GM19239 (cell line): Measurements from ENCODE around the gene OR4F6.
"Not testable (repeated sequence)": the region's sequence is repeated elsewhere in the genome, so short reads cannot be mapped to it uniquely, and the experiment has no call there.

Experiments
- DNase-seq: peaks from one replicate; pipeline ENCODE4 v3.0.0; 2011; ENCODE audit warnings: low spot score; ENCODE audit not compliant: insufficient read length
- FAIRE-seq: peaks from 2 replicates; lab custom pipeline; 2011; peaks lifted over from hg19 to GRCh38; lab: Jason Lieb, UNC

Gene OR4F6

GRCh38 chr15:101803209-101803608 is at the start of gene OR4F6:
Gene OR4F6 (plus strand): TSS chr15:101803509. CDS start chr15:101805720, 2,211 bp downstream.
- DNase-seq (no peak), FAIRE-seq (no peak)

GRCh38 chr15:101764669-101765339 is 38.5 kb upstream of the OR4F6 start:
- not testable (repeated sequence) for FAIRE-seq

GRCh38 chr15:101765340-101765671 is 38.0 kb upstream of the OR4F6 start:
- not testable (repeated sequence) for DNase-seq, FAIRE-seq

More at GRCh38 chr15:101764669-101765339, 38.5 kb upstream of the OR4F6 start:
- DNase-seq, result not testable (repeated sequence)

DNA sequence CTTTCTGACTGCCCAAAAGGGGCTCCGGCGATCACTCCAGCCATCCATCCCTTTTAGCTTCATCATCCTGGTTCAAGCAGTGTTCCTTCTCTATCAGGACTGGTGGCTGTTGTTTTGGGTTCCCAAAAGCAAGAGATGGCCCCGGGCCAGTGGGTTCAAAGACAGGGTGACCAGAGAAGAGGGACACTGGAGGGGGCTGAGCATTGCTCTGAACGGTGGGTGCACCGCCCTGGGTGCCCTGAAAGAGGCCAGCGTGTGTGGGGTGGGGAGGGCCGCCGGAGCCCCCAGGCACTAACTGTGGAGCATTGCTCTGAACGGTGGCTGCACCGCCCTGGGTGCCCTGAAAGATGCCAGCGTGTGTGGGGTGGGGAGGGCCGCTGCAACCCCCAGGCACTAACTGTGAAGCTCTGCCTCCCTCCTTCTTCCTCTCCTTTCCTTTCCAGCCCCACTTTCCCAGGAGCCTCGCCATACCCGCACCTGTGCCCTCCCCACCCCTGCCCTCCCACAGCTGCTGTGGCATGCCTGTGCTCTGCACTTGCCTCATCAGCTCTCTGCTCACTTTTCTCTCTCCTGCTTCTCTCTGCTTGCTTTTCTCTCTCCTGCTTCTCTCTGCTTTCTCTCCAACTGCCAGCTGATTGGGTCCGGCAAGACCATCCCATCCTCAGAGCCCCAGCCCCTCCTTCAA is 37.4 kb upstream of the OR4F6 start:
- FAIRE-seq, result no peak
- DNase-seq, result no peak

GRCh38 chr15:101767083-101767640 is 36.1 kb upstream of the OR4F6 start:
- FAIRE-seq, result peak; percentile 31
- not testable (repeated sequence) for DNase-seq

DNA sequence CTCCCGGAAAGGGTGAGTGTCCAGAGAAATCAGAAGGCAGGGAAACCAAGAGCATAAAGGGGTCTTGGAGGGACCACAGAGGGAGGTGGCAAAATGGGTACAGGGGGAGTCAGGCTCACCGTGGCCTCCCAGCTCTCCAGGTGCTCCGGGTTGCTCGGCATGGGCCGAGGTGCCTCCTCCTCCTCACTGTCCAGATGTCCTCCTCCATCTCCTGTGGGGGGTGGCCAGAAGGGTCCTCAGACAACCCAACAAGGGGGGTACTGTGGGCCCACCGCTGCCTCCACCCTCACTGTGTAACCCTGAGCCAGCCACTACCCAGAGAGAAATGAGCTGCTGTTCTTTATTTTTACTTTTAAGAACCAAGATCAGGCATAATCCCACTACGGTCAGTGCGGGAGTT is 30.4 kb upstream of the OR4F6 start:
- DNase-seq (no peak), FAIRE-seq (no peak)

- FAIRE-seq, result no peak
- DNase-seq, result no peak
Measured at GRCh38 chr15:101773496-101774100, 29.7 kb upstream of the OR4F6 start.

DNA sequence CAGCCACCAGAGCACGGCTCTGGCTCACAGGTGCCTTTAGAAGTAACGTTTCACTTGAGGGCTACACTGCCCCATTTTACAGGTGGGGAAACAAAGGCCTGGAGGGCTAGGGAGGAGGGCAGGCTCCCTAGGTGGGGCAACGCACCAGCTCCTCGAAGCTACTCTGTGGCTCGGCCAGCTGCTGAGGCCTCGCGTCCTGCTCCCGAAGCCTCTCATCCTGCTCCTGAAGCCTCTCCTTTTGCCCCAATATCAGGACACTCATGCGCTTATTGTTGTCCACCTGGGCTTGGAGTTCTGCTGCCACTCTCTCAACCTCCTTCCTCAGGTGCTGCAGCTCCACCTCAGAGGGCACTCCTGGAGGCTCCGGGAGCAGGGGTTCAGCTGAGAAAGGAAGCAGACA is 28.2 kb upstream of the OR4F6 start:
- DNase-seq (no peak), FAIRE-seq (no peak)

DNA sequence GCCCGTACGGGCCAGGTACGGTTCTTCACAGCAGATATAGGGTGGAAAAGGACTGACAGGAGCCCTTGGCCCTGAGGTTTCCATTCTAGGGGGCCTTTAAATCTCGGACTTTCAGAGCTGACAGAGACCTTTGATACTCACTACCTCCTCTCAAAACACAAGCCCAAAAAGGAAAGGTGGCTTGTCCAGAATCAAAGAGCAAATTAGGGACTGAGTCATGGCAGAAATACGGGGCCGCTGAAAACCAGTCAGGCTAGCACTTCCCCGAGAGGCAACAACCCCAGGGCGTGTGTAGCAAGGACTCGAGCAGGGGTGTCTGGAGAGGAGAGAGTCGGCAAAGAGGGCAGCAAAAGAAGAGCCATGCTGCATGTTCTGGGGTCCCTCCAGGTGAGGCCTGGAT is 24.7 kb upstream of the OR4F6 start:
- not testable (repeated sequence) for FAIRE-seq

GRCh38 chr15:101780225-101780624 is 23.1 kb upstream of the OR4F6 start:
- not testable (repeated sequence) for DNase-seq, FAIRE-seq

More for the DNA sequence above, 24.7 kb upstream of the OR4F6 start:
- not testable (repeated sequence) for DNase-seq

DNA sequence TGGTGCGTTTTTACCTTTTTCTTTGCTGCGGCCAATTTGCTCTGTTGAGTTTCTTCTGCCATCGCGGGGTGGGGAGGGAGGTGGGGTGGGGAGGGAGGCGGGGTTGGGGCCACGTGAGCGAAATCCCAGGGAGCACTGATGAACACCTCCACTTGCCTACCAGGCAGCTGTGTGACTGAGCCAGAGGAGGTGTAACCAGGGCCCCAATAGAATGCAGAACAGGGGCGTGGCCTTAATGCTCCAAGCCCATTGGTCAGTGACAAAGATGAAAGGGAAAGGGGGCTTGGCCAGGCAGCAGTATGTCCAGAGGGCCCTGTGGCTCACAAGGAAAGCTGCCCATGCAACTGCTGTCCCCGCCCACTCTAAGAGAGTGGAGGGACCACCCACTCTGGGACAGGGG is 21.4 kb upstream of the OR4F6 start:
- FAIRE-seq (no peak), DNase-seq (no peak)

DNA sequence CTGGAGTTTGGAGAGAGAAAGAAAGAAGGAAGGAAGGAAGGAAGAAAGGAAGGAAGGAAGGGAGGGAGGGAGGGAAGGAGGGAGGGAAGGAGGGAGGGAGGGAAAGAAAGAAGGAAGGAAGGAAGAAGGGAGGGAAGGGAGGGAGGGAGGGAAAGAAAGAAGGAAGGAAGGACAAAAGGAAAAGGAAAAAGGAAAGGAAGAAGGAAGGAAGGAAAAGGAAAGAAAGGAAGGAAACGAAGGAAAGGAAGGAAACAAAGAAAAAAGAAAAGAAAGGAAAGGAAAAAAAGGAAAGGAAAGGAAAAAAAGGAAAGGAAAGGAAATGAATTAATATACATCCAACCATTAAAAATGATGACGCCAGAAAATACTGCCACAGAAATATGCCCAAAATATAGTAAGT is 18.7 kb upstream of the OR4F6 start:
- FAIRE-seq, result no peak
- no peak for DNase-seq

DNA sequence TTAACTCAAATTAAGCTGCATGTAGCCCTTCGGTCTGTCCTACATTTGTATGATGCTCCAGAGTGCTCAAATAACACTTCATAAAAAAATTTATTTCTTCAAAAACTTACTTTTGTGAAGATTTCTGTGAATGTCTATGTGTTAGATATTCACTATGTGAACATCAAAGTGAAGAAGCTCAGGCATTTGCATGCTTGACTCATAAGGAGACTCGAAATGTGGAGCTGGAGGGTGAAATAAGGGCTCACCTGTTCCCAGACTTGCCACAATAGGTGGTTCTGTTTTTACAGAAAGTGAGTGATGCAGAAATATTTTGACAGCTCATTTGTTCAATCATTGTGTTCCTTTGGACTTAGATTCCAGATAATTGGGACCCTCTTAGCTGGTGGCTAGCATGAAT is 16.9 kb upstream of the OR4F6 start:
- FAIRE-seq, DNase-seq: not testable (repeated sequence)

GRCh38 chr15:101788001-101788400 is 15.3 kb upstream of the OR4F6 start:
- not testable (repeated sequence) for FAIRE-seq, DNase-seq

GRCh38 chr15:101788503-101789269 is 14.6 kb upstream of the OR4F6 start:
- not testable (repeated sequence) for DNase-seq, FAIRE-seq

DNA sequence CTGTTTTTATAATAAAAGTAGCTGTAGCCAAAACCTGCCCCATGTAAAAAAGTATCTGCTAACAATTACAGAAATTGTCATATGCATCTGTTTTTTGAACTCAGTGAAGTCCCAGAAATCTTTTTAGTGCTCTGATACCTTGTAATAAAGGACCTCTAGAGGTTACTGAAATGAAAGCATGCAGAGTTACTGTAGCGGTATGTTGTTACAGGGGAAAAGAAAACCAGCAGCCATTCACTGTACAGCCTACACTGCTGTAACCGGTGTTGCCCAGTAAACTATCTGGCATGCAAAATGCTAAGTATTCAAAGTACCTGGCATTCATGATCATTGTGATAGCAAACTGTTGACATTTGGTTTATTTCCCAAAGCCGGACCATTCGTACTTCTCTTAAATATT is 12.6 kb upstream of the OR4F6 start:
- not testable (repeated sequence) for DNase-seq, FAIRE-seq

- not testable (repeated sequence) for FAIRE-seq
Measured at GRCh38 chr15:101793981-101794380, 9.3 kb upstream of the OR4F6 start.

GRCh38 chr15:101795455-101795854 is 7.9 kb upstream of the OR4F6 start:
- FAIRE-seq, result no peak
- no peak for DNase-seq

More at GRCh38 chr15:101793981-101794380, 9.3 kb upstream of the OR4F6 start:
- DNase-seq, result not testable (repeated sequence)

DNA sequence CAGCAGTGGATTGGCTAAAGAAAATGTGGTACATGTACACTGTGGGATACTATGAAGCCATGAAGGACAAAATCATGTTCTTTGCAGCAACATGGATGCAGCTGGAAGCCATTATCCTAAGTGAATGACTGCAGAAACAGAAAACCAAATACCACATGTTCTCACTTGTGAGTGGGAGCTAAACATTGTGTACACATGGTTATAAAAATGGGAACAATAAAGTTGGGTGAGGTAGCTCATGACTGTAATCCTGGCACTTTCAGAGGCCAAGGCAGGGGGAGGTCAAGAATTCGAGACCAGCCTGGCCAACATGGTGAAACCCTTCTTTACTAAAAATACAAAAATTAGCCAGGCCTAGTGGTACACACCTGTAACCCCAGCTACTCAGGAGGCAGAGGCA is 3.6 kb upstream of the OR4F6 start:
- DNase-seq (no peak), FAIRE-seq (no peak)

GRCh38 chr15:101801048-101801447 is 2.3 kb upstream of the OR4F6 start:
- no peak for DNase-seq
- no peak for FAIRE-seq
